Measurements from ENCODE around the gene TMEM43. TPM values are rescaled to one million over a fixed set of nuclear protein-coding genes. Genes with fewer than 3 reads are reported as not detected.

TMEM43 gene
- total and polyA plus RNA-seq, 8 donors = 11.2 to 31.2 (median 17.6) TPM

GRCh38 chr3:14147066-14147435, 22.2 kb downstream of the TMEM43 start:
- WGBS, 2 donors = 86 to 89% methylated on average over 5 of the region's 5 CpGs
- H3K9me3 ChIP-seq = no peaks in the 10 kb centered on the region
- H3K4me3 ChIP-seq = no peak overlapping the region
- TF ChIP-seq CTCF (IDR thresholded peaks at IDR 0.05) = no peak
- H3K27ac ChIP-seq = no peak overlapping the region
- H3K36me3 ChIP-seq = peaks cover 0 to 43% (median 30%) of the 10 kb centered on the region in 3 donors
- no peak for FAIRE-seq
- peak in 1 of 6 donors; percentile 10 for DNase-seq
- peaks cover 10 to 16% (median 13%) of the 10 kb centered on the region in 3 donors for H3K4me1 ChIP-seq
- no peak for ATAC-seq
- no peaks in the 10 kb centered on the region for H3K27me3 ChIP-seq
- intact Hi-C loops (cut with DNase I) = no loop called here

- ATAC-seq = no peak
- no peak for TF ChIP-seq CTCF (IDR thresholded peaks at IDR 0.05)
- Histone ChIP-seq H3K36me3 (peaks cover 0 to 46% (median 35%) of the 10 kb centered on the region in 3 donors), H3K4me3 (no peak overlapping the region), H3K27me3 (no peaks in the 10 kb centered on the region), H3K27ac (no peak overlapping the region), H3K9me3 (no peaks in the 10 kb centered on the region), H3K4me1 (peaks cover 10 to 16% (median 13%) of the 10 kb centered on the region in 3 donors)
- FAIRE-seq = no peak
- 88 to 91% methylated on average over 12 of the region's 12 CpGs for WGBS, 2 donors
- DNase-seq = no peak
- intact Hi-C loops (cut with DNase I) = no loop called here
Observed at GRCh38 chr3:14147617-14148016, 22.8 kb downstream of the TMEM43 start.

GRCh38 chr3:14148041-14148985, 23.5 kb downstream of the TMEM43 start:
- ATAC-seq = no peak
- intact Hi-C loops (cut with DNase I) = no loop called here
- Histone ChIP-seq H3K9me3 (no peaks in the 10 kb centered on the region), H3K36me3 (peaks cover 0 to 51% (median 35%) of the 10 kb centered on the region in 3 donors), H3K4me3 (no peak overlapping the region), H3K4me1 (peaks cover 10 to 16% (median 13%) of the 10 kb centered on the region in 3 donors), H3K27me3 (no peaks in the 10 kb centered on the region), H3K27ac (no peak overlapping the region)
- FAIRE-seq = no peak
- no peak for TF ChIP-seq CTCF (IDR thresholded peaks at IDR 0.05)
- DNase-seq = no peak
- 85 to 87% methylated on average over 28 of the region's 28 CpGs for WGBS, 2 donors

- no peak overlapping the region for H3K27ac ChIP-seq
- no peaks in the 10 kb centered on the region for H3K27me3 ChIP-seq
- TF ChIP-seq CTCF (IDR thresholded peaks at IDR 0.05) = no peak
- no peak overlapping the region for H3K4me3 ChIP-seq
- ATAC-seq (no peak), FAIRE-seq (no peak), DNase-seq (no peak)
- peaks cover 0 to 53% (median 35%) of the 10 kb centered on the region in 3 donors for H3K36me3 ChIP-seq
- no peaks in the 10 kb centered on the region for H3K9me3 ChIP-seq
- H3K4me1 ChIP-seq = peaks cover under 1 to 3% (median 2%) of the 10 kb centered on the region in 3 donors
- WGBS, 2 donors = 96 to 98% methylated on average over 9 of the region's 9 CpGs
- intact Hi-C loops (cut with DNase I) = no loop called here
Observed at GRCh38 chr3:14150078-14150477, 25.2 kb downstream of the TMEM43 start.
